K562 (cell line): Measurements from ENCODE around the gene ANAPC2. TPM values are rescaled to one million over a fixed set of nuclear protein-coding genes. Genes with fewer than 3 reads are reported as not detected.

ENCODE experiments used
- ATAC-seq: fragments of 200-7000 bp; cut with Tn5 transposase; 3 replicates; pipeline ENCODE4 v1.9.1; 2020; ENCODE audit warnings: moderate library complexity
- BruUV-seq: library from RNA; stranded (reverse); fragments of 400-500 nt; replicated peaks from 2 replicates; lab custom pipeline; 2021; lab: Mats Ljungman, UMichigan
- CTCF ChIA-PET: fragments of 300-600 bp; formaldehyde crosslinking; extraction: SDS; loops from one replicate; lab custom pipeline; 2021; ENCODE audit warnings: low intra/inter-chr PET ratio; lab: Yijun Ruan, JAX
- POLR2A ChIA-PET: fragments of 300-600, 350-650 bp; sonication (Branson Sonifier 250); formaldehyde crosslinking; extraction: SDS; loops from one replicate; lab custom pipeline; 2021; ENCODE audit warnings: antibody characterized with exemption, inconsistent platforms; lab: Yijun Ruan, JAX
- DNase-seq, 4 experiments: peaks; one replicate each; pipeline versions ENCODE4 v3.0.0 to v3.0.0-alpha.2; 2011 to 2018; ENCODE audit warnings: low spot score in 3 of 4, mixed read lengths in 3 of 4; ENCODE audit errors: extremely low read depth in 1 of 4
- FAIRE-seq: peaks from 2 replicates; lab custom pipeline; 2011; peaks lifted over from hg19 to GRCh38; lab: Jason Lieb, UNC
- H2AFZ ChIP-seq: 2 replicates; pipeline ENCODE4 v1.6.0; 2011; ENCODE audit warnings: low read depth, low read length, control low read depth, inconsistent platforms
- H3K27ac ChIP-seq: fragments of 200-600 bp; 3 replicates; pipeline ENCODE4 v1.8.0; 2011; ENCODE audit warnings: low read depth, mild to moderate bottlenecking, control low read depth, inconsistent platforms, low read length, moderate library complexity, mixed read lengths; ENCODE audit errors: extremely low read depth
- H3K27me3 ChIP-seq, 2 experiments: fragments of 300-600 bp in 1 of 2; 2 replicates in 1 of 2; 3 replicates in 1 of 2; pipeline versions ENCODE4 v1.6.0 to v1.8.0; 2011; ENCODE audit warnings: inconsistent platforms in 2 of 2, low read length in 2 of 2, mild to moderate bottlenecking in 1 of 2, mixed read lengths in 1 of 2, moderate library complexity in 1 of 2; ENCODE audit not compliant: control insufficient read depth in 2 of 2, insufficient read depth in 2 of 2
- H3K36me3 ChIP-seq: fragments of 300-600 bp; 3 replicates; pipeline ENCODE4 v1.8.0; 2011; ENCODE audit warnings: mild to moderate bottlenecking, low read length, inconsistent platforms; ENCODE audit not compliant: control insufficient read depth, insufficient read depth
- H3K4me1 ChIP-seq, 2 experiments: fragments of 200-600 bp in 1 of 2; replicated peaks in 1 of 2; 2 replicates in 1 of 2; 3 replicates in 1 of 2; pipeline versions ENCODE4 v1.5.1 to v1.8.0; 2011; ENCODE audit warnings: inconsistent platforms in 2 of 2, low read length in 2 of 2, mild to moderate bottlenecking in 1 of 2, mixed read lengths in 1 of 2, moderate library complexity in 1 of 2; ENCODE audit not compliant: control insufficient read depth in 2 of 2, insufficient read depth in 2 of 2
- H3K4me2 ChIP-seq: 2 replicates; pipeline ENCODE4 v1.6.1; 2011; ENCODE audit warnings: low read length, control low read depth, inconsistent platforms, mixed read lengths; ENCODE audit not compliant: insufficient read depth
- H3K4me3 ChIP-seq: fragments of 200-600 bp; sonication (generic), shearing (Covaris generic); 2 replicates; pipeline ENCODE4 v1.5.1; 2016; ENCODE audit warnings: control low read depth, inconsistent platforms
- H3K79me2 ChIP-seq: fragments of 200-600 bp; 3 replicates; pipeline ENCODE4 v1.8.0; 2011; ENCODE audit warnings: low read length, inconsistent platforms; ENCODE audit not compliant: control insufficient read depth, insufficient read depth
- H3K9ac ChIP-seq, 2 experiments: 2 replicates each; pipeline versions ENCODE4 v1.6.0 to v1.6.1; 2011; ENCODE audit warnings: low read depth in 2 of 2, low read length in 2 of 2, control low read depth in 1 of 2, inconsistent platforms in 1 of 2, mild to moderate bottlenecking in 1 of 2, mixed read lengths in 1 of 2; ENCODE audit not compliant: insufficient read depth in 1 of 2
- H3K9me1 ChIP-seq: one replicate; pipeline ENCODE4 v1.6.0; 2011; ENCODE audit warnings: inconsistent platforms, mild to moderate bottlenecking, low read length, moderate library complexity; ENCODE audit not compliant: control insufficient read depth, insufficient read depth
- H3K9me3 ChIP-seq: replicated peaks from 2 replicates; pipeline ENCODE4 v1.5.1; 2011; ENCODE audit warnings: low read depth, low read length, inconsistent platforms; ENCODE audit not compliant: control insufficient read depth, insufficient read depth
- H4K20me1 ChIP-seq: replicated peaks from 2 replicates; pipeline ENCODE4 v1.6.1; 2011; ENCODE audit warnings: low read length, inconsistent platforms, mixed read lengths; ENCODE audit not compliant: control insufficient read depth, insufficient read depth
- POLR2G ChIP-seq: fragments of 200-400 bp; formaldehyde crosslinking; IDR thresholded peaks from 2 replicates; pipeline ENCODE4 v1.6.1; 2017; ENCODE audit warnings: low read depth, mild to moderate bottlenecking, antibody characterized with exemption, low read length, moderate library complexity
- WGBS: fragments of 100-300 bp; shearing (Covaris generic); methylation state at CpG from one replicate; pipeline ENCODE4 v1.1.6; 2016; ENCODE audit warnings: low coverage, mixed read lengths; ENCODE audit not compliant: insufficient coverage; ENCODE audit errors: missing lambda C conversion rate; 5-methylcytosine and 5-hydroxymethylcytosine counted together
- in situ Hi-C: fragments of 300-500 bp; cut with MboI; formaldehyde crosslinking; loops from 4 replicates; pipeline ENCODE4 v1.15.0; 2018; ENCODE audit warnings: inconsistent platforms, mixed read lengths
- intact Hi-C: fragments of 100-400 bp; cut with micrococcal nuclease; formaldehyde crosslinking; loops from 2 replicates; pipeline ENCODE4 v1.14.2; 2022
- polyA plus RNA-seq, 8 experiments: library from polyadenylated mRNA; depleted of rRNA in 4 of 8; stranded (reverse) in 5 of 8; unstranded in 3 of 8; fragments of >200 nt; fragmentation: Nextera tagmentation in 2 of 8; fragmentation: Illumina TruSeq in 1 of 8; extraction: Ambion mirVana in 2 of 8; extraction: Trizol in 1 of 8; gene quantifications; 2 replicates each; pipeline versions ENCODE4 v1.2.1 to v1.2.3, GENCODE V29; 2011 to 2014; ENCODE audit warnings: inconsistent platforms in 1 of 8, missing spikeins in 1 of 8
- total RNA-seq, 7 experiments: library from RNA; depleted of rRNA in 6 of 7; stranded (reverse); fragments of >200 nt in 6 of 7; fragmentation: Illumina TruSeq in 2 of 7; extraction: Trizol in 2 of 7; gene quantifications; 2 replicates each; pipeline versions ENCODE4 v1.2.1 to v1.2.3, GENCODE V29; 2011 to 2021; ENCODE audit warnings: low replicate concordance in 1 of 7
- TF ChIP-seq, protein P1 (sequence below): fragments of 250-450 bp; sonication (Bioruptor Pico); IDR thresholded peaks from 2 replicates; pipeline ENCODE4 v1.5.0; 2021

Gene ANAPC2
- total and polyA plus RNA-seq, 9 of the 15 experiments (the other 6 are each of a cell fraction or from before 2014, with no cell fraction given): 0.11 to 56.5 (median 17.1) TPM; not detected in 1

DNA sequence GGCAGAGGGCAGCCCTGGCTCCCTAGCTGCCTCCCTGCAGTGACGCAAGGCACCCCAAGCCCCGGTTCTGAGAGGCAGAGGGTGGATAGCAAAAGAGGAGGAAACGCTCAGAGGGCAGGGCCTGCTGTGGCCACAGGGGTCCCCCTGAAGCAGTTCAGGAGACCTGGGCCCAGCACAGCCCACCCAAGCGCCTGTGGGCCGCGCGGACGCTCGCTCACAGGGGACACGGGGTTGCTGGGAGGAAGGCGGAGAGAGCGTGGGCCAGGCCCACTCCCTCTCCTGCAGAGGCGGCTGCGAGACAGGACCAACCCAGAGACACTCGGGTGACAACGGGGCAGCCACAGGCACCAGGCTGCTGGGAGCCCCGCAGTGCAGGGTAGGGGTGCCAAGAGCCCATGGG lies 8.6 kb downstream of the ANAPC2 start:
- BruUV-seq: no TSS peak
- Histone ChIP-seq H3K27me3 (no peaks in the 10 kb centered on the region), H3K27ac (no peak overlapping the region), H4K20me1 (0 out of 2 replicates have a peak, but pooled peaks cover 2% of the 10 kb centered on the region), H3K4me1 (peaks cover 3 to 66% of the 10 kb centered on the region in 2 experiments; a peak in 3 of 5 replicates), H3K9me3 (no peaks in the 10 kb centered on the region), H3K79me2 (no peaks in the 10 kb centered on the region), H3K4me3 (no peak overlapping the region), H3K9ac (no peak overlapping the region; a peak in 1 of 4 replicates), H3K9me1 (no peaks in the 10 kb centered on the region), H3K4me2 (no peak overlapping the region), H2AFZ (no peak overlapping the region), H3K36me3 (peaks cover 60% of the 10 kb centered on the region; the same call in 1 of the 3 replicates)
- DNase-seq (no peak), FAIRE-seq (no peak), ATAC-seq (no peak)
- ChIA-PET POLR2A (interaction anchor here (0.6 to 1.2 kb wide), 4 partner anchors 8 to 253 kb away, joined by 3 to 4 read pairs (median 4); no protein-coding TSS in a partner anchor), CTCF (no interaction called here)
- TF ChIP-seq, protein P1, sequence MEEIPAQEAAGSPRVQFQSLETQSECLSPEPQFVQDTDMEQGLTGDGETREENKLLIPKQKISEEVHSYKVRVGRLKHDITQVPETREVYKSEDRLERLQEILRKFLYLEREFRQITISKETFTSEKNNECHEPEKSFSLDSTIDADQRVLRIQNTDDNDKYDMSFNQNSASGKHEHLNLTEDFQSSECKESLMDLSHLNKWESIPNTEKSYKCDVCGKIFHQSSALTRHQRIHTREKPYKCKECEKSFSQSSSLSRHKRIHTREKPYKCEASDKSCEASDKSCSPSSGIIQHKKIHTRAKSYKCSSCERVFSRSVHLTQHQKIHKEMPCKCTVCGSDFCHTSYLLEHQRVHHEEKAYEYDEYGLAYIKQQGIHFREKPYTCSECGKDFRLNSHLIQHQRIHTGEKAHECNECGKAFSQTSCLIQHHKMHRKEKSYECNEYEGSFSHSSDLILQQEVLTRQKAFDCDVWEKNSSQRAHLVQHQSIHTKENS (CRISPR knock-in tag): no peak
- 0 out of 2 replicates have a peak, but pooled peaks have one; percentile 3 for TF ChIP-seq POLR2G
- 92% methylated on average over 15 of the region's 17 CpGs for WGBS
- in situ Hi-C loops (no loop called here), intact Hi-C loops (no loop called here)
